Measurements from ENCODE around the gene RNF150. TPM values are rescaled to one million over a fixed set of nuclear protein-coding genes. Genes with fewer than 3 reads are reported as not detected.

Gene RNF150
- total RNA-seq, 1 donor: 16.4 TPM

- no peak for TF ChIP-seq CTCF (IDR thresholded peaks at IDR 0.05; ENCODE audit: insufficient read depth, low read depth, low read length)
- DNase-seq (ENCODE audit: low read depth): no peak
Measured at GRCh38 chr4:140903522-140904475, 229.5 kb downstream of the RNF150 start.

GRCh38 chr4:140901736-140902336, 231.4 kb downstream of the RNF150 start:
- no peak overlapping the region for H3K4me3 ChIP-seq (ENCODE audit: low read depth, low read length)
- TF ChIP-seq CTCF (IDR thresholded peaks at IDR 0.05; ENCODE audit: insufficient read depth, low read depth, low read length): no peak
- DNase-seq (ENCODE audit: low read depth): no peak

More at GRCh38 chr4:140903522-140904475, 229.5 kb downstream of the RNF150 start:
- H3K4me3 ChIP-seq (ENCODE audit: low read depth, low read length): no peak overlapping the region

- TF ChIP-seq CTCF (IDR thresholded peaks at IDR 0.05; ENCODE audit: insufficient read depth, low read depth, low read length): no peak
- no peak overlapping the region for H3K4me3 ChIP-seq (ENCODE audit: low read depth, low read length)
- DNase-seq (ENCODE audit: low read depth): peak; percentile 77
Measured at GRCh38 chr4:140893939-140894338, 239.3 kb downstream of the RNF150 start.

GRCh38 chr4:140888054-140888453, 245.2 kb downstream of the RNF150 start:
- no peak for TF ChIP-seq CTCF (IDR thresholded peaks at IDR 0.05; ENCODE audit: insufficient read depth, low read depth, low read length)
- no peak overlapping the region for H3K4me3 ChIP-seq (ENCODE audit: low read depth, low read length)
- DNase-seq (ENCODE audit: low read depth): no peak

- no peak for TF ChIP-seq CTCF (IDR thresholded peaks at IDR 0.05; ENCODE audit: insufficient read depth, low read depth, low read length)
- no peak for DNase-seq (ENCODE audit: low read depth)
- H3K4me3 ChIP-seq (ENCODE audit: low read depth, low read length): no peak overlapping the region
Measured at GRCh38 chr4:140887467-140887866, 245.8 kb downstream of the RNF150 start.

- peak; percentile 74 for DNase-seq (ENCODE audit: low read depth)
- peak; percentile 75 for TF ChIP-seq CTCF (IDR thresholded peaks at IDR 0.05; ENCODE audit: insufficient read depth, low read depth, low read length)
- no peak overlapping the region for H3K4me3 ChIP-seq (ENCODE audit: low read depth, low read length)
Measured at GRCh38 chr4:140884431-140885058, 248.7 kb downstream of the RNF150 start.

All from fibroblast of villous mesenchyme (primary cell).